B cell (primary cell): Measurements from ENCODE around the gene KIAA0825. TPM values are rescaled to one million over a fixed set of nuclear protein-coding genes. Genes with fewer than 3 reads are reported as not detected.

Experiments used
- ATAC-seq: fragments of 200-7000 bp; cut with Tn5 transposase; one replicate; pipeline ENCODE4 v1.10.0; 2021; ENCODE audit warnings: low read depth, mild to moderate bottlenecking, moderate number of reproducible peaks, moderate library complexity
- CTCF ChIA-PET: fragments of 350-600 bp; sonication (Branson Sonifier 250); formaldehyde crosslinking; loops from one replicate; lab custom pipeline; 2021; ENCODE audit warnings: antibody characterized with exemption, inconsistent platforms; lab: Charles Lee
- POLR2A ChIA-PET: fragments of 350-600 bp; sonication (Branson Sonifier 250); formaldehyde crosslinking; loops from one replicate; lab custom pipeline; 2021; ENCODE audit warnings: antibody characterized with exemption; lab: Charles Lee
- DNase-seq: peaks from one replicate; pipeline ENCODE4 v3.0.0; 2013
- H2AFZ ChIP-seq: 2 replicates; pipeline ENCODE4 v1.6.1; 2012; ENCODE audit warnings: mild to moderate bottlenecking, low read depth, low read length; ENCODE audit not compliant: insufficient read depth, poor library complexity, severe bottlenecking
- H3K27ac ChIP-seq, 2 donors: 1 replicate in 1 of 2; 2 replicates in 1 of 2; pipeline ENCODE4 v1.5.1; 2012 to 2013; ENCODE audit warnings: low read length in 2 of 2, mild to moderate bottlenecking in 2 of 2, moderate library complexity in 1 of 2
- H3K27me3 ChIP-seq, 4 experiments: fragments of 200-600 bp in 1 of 4; sonication (generic) in 1 of 4; replicated peaks in 1 of 4; 1 replicate in 2 of 4; 2 replicates in 2 of 4; pipeline versions ENCODE4 v1.6.1 to v1.7.0; 2013 to 2016; ENCODE audit warnings: low read length in 3 of 4, mild to moderate bottlenecking in 2 of 4, mixed read lengths in 1 of 4, moderate library complexity in 1 of 4; ENCODE audit not compliant: insufficient read depth in 4 of 4, control insufficient read depth in 3 of 4; ENCODE audit errors: control extremely low read depth in 1 of 4
- H3K36me3 ChIP-seq, 2 experiments: replicated peaks in 1 of 2; 1 replicate in 1 of 2; 2 replicates in 1 of 2; pipeline versions ENCODE4 v1.6.1 to v1.7.1; 2013; ENCODE audit warnings: low read length in 1 of 2; ENCODE audit not compliant: insufficient read depth in 2 of 2, control insufficient read depth in 1 of 2; ENCODE audit errors: control extremely low read depth in 1 of 2, extremely low read depth in 1 of 2
- H3K4me1 ChIP-seq, 2 donors: fragments of 200-600 bp in 1 of 2; sonication (generic) in 1 of 2; 1 replicate in 1 of 2; 2 replicates in 1 of 2; pipeline versions ENCODE4 v1.5.1 to v1.6.1; 2013 to 2017; ENCODE audit warnings: low read length in 2 of 2; ENCODE audit not compliant: control insufficient read depth in 2 of 2, insufficient read depth in 2 of 2
- H3K4me2 ChIP-seq: replicated peaks from 2 replicates; pipeline ENCODE3; 2012; ENCODE audit warnings: mild to moderate bottlenecking, low read depth, low read length; ENCODE audit not compliant: poor library complexity, severe bottlenecking
- H3K4me3 ChIP-seq, 5 experiments: fragments of 200-600 bp in 1 of 5; sonication (generic) in 1 of 5; 1 replicate in 3 of 5; 2 replicates in 2 of 5; pipeline versions ENCODE4 v1.5.1 to v1.7.0; 2011 to 2016; ENCODE audit warnings: low read length in 4 of 5, mild to moderate bottlenecking in 4 of 5, low read depth in 2 of 5, control low read depth in 1 of 5, moderate library complexity in 1 of 5; ENCODE audit not compliant: insufficient read depth in 1 of 5; ENCODE audit errors: control extremely low read depth in 1 of 5, extremely low read depth in 1 of 5
- H3K79me2 ChIP-seq: fragments of 200-600 bp; sonication (generic); one replicate; pipeline ENCODE4 v1.6.0; 2016; ENCODE audit warnings: low read length; ENCODE audit not compliant: control insufficient read depth, insufficient read depth
- H3K9ac ChIP-seq: fragments of 200-600 bp; sonication (generic); 2 replicates; pipeline ENCODE4 v1.6.1; 2017; ENCODE audit warnings: mild to moderate bottlenecking, low read length, moderate library complexity
- H3K9me3 ChIP-seq, 3 donors: one replicate each; pipeline versions ENCODE4 v1.6.1 to v1.7.1; 2013; ENCODE audit warnings: low read length in 2 of 3; ENCODE audit not compliant: control insufficient read depth in 2 of 3, insufficient read depth in 1 of 3; ENCODE audit errors: control extremely low read depth in 1 of 3
- H4K20me1 ChIP-seq: 2 replicates; pipeline ENCODE4 v1.6.0; 2012; ENCODE audit warnings: mild to moderate bottlenecking, low read length; ENCODE audit not compliant: insufficient read depth, control insufficient read depth, poor library complexity, severe bottlenecking
- H3K27ac Mint-ChIP-seq: one replicate; pipeline ENCODE4 v1.8.0; 2021; ENCODE audit warnings: mixed read lengths
- H3K27me3 Mint-ChIP-seq: one replicate; pipeline ENCODE4 v1.8.0; 2021; ENCODE audit warnings: mixed read lengths
- H3K4me1 Mint-ChIP-seq: one replicate; pipeline ENCODE4 v1.8.0; 2021; ENCODE audit warnings: mixed read lengths
- H3K4me3 Mint-ChIP-seq: one replicate; pipeline ENCODE4 v1.8.0; 2021; ENCODE audit warnings: mixed read lengths
- H3K9me3 Mint-ChIP-seq: one replicate; pipeline ENCODE4 v1.8.0; 2022; ENCODE audit warnings: mixed read lengths; ENCODE audit not compliant: insufficient read depth
- CTCF ChIP-seq: fragments of 200-600 bp; IDR thresholded peaks from one replicate; pipeline ENCODE4 v1.8.0; 2022; ENCODE audit warnings: antibody characterized with exemption, mild to moderate bottlenecking
- EZH2 ChIP-seq: IDR thresholded peaks from 2 replicates; pipeline ENCODE4 v1.6.1; 2012; ENCODE audit warnings: borderline replicate concordance, low read depth, mild to moderate bottlenecking, moderate library complexity, low read length; ENCODE audit not compliant: insufficient read depth, poor library complexity, severe bottlenecking
- WGBS: methylation state at CpG from one replicate; pipeline ENCODE4 v1.1.5; 2013; ENCODE audit warnings: missing lambda C conversion rate; ENCODE audit not compliant: insufficient coverage; 5-methylcytosine and 5-hydroxymethylcytosine counted together
- intact Hi-C: fragments of 100-400 bp; cut with micrococcal nuclease; formaldehyde crosslinking; loops from one replicate; pipeline ENCODE4 v1.10.0; 2022
- polyA plus RNA-seq: library from polyadenylated mRNA; depleted of rRNA; stranded (reverse); fragments of >200 nt; gene quantifications from 2 replicates; pipeline ENCODE4 v1.2.3, GENCODE V29; 2012
- total RNA-seq, 2 donors: library from RNA; stranded (reverse); fragments of 120-200 nt in 1 of 2; gene quantifications; 1 replicate in 1 of 2; 2 replicates in 1 of 2; pipeline versions ENCODE4 v1.2.3 to v1.2.4, GENCODE V29; 2013 to 2022

The KIAA0825 gene
- total and polyA plus RNA-seq, 2 donors (not counting 1 experiment from before 2014, with no cell fraction given): 0.43 to 2.7 TPM

DNA sequence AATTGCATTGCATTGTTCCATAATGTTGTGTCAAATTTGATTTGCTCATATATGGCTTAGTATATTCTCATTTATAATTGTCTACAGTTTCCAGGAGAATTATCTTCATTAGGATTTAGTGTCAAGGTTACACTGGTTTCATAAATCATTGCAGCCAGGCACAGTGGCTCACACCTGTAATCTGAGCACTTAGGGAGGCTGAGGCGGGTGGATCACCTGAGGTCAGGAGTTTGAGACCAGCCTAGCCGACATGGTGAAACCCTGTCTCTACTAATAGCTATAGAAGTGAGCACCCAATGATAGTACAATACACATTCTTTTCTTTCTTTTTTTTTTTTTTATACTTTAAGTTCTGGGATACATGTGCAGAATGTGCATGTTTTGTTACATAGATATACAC, 282.5 kb downstream of the KIAA0825 start:
- intact Hi-C loops: no loop called here
- H3K4me1 ChIP-seq: no peaks in the 10 kb centered on the region

GRCh38 chr5:94329115-94329514, 289.3 kb downstream of the KIAA0825 start:
- no peak overlapping the region for H3K4me2 ChIP-seq
- no peaks in the 10 kb centered on the region for H3K4me1 ChIP-seq
- no peaks in the 10 kb centered on the region for H3K79me2 ChIP-seq
- intact Hi-C loops: no loop called here
- no peak for DNase-seq
- H3K27ac ChIP-seq: no peak overlapping the region
- no peaks in the 10 kb centered on the region for H3K36me3 ChIP-seq
- no peak overlapping the region for H3K9ac ChIP-seq
- no peak overlapping the region for H3K4me3 Mint-ChIP-seq
- H3K27me3 ChIP-seq: no peaks in the 10 kb centered on the region
- no peaks in the 10 kb centered on the region for H3K4me1 Mint-ChIP-seq
- H4K20me1 ChIP-seq: no peaks in the 10 kb centered on the region
- no peaks in the 10 kb centered on the region for H3K27me3 Mint-ChIP-seq
- CTCF ChIA-PET: no interaction called here
- WGBS: no CpG with 5 or more reads among the region's 1 CpG
- H2AFZ ChIP-seq: no peak overlapping the region
- POLR2A ChIA-PET: no interaction called here
- peaks cover 0 to 5% (median 0%) of the 10 kb centered on the region in 3 donors for H3K9me3 ChIP-seq
- H3K9me3 Mint-ChIP-seq: no peaks in the 10 kb centered on the region
- no peak for TF ChIP-seq CTCF
- no peak for TF ChIP-seq EZH2
- H3K27ac Mint-ChIP-seq: no peak overlapping the region
- no peak for ATAC-seq
- H3K4me3 ChIP-seq: no peak overlapping the region

More for the DNA sequence above, 282.5 kb downstream of the KIAA0825 start:
- no peaks in the 10 kb centered on the region for H3K79me2 ChIP-seq
- no peaks in the 10 kb centered on the region for H3K36me3 ChIP-seq
- H3K9me3 ChIP-seq: no peaks in the 10 kb centered on the region
- no peaks in the 10 kb centered on the region for H4K20me1 ChIP-seq
- H3K9ac ChIP-seq: no peak overlapping the region
- 100% methylated on average over 1 of the region's 2 CpGs for WGBS
- H3K9me3 Mint-ChIP-seq: no peaks in the 10 kb centered on the region
- no peaks in the 10 kb centered on the region for H3K27me3 ChIP-seq
- H3K27ac ChIP-seq: no peak overlapping the region
- no peaks in the 10 kb centered on the region for H3K27me3 Mint-ChIP-seq
- TF ChIP-seq CTCF: no peak
- TF ChIP-seq EZH2: no peak
- no peak overlapping the region for H2AFZ ChIP-seq
- ATAC-seq (no peak), DNase-seq (no peak)
- no peak overlapping the region for H3K4me2 ChIP-seq
- no peak overlapping the region for H3K4me3 Mint-ChIP-seq
- no peak overlapping the region for H3K4me3 ChIP-seq
- ChIA-PET CTCF (no interaction called here), POLR2A (no interaction called here)
- H3K4me1 Mint-ChIP-seq: no peaks in the 10 kb centered on the region
- no peak overlapping the region for H3K27ac Mint-ChIP-seq
